HG02938 (cell line): ENCODE data around the gene SIAH1.
"Not testable (repeated sequence)": the region's sequence is repeated elsewhere in the genome, so short reads cannot be mapped to it uniquely, and the experiment has no call there.

Experiments
- ATAC-seq: cut with Tn5 transposase; IDR thresholded peaks from one replicate; pipeline ENCODE4 v1.9.1; 2021; ENCODE audit warnings: mild to moderate bottlenecking, moderate library complexity; ENCODE audit not compliant: unreplicated experiment

SIAH1 gene

GRCh38 chr16:48335961-48336360, 49.3 kb downstream of the SIAH1 start:
- ATAC-seq, result no peak

GRCh38 chr16:48334325-48334724, 50.9 kb downstream of the SIAH1 start:
- no peak for ATAC-seq

DNA sequence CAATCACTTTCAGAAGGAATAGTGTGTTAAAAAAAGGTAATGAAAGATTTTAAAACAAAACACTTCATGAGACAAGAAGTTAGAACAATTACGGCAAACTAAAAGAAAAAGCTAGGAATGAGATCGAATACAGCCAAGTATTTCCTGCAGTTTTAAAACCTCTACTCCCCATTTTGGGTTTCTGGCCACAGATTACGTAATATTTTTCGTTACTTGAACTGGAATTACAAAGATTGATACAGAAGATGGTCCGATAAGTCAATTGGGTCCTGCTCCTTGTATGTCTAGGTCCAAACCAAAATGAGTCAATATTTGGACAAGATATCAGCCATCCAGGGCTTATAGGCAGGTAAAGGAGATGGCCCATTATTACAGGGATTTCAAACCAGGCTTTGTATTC, 52.2 kb downstream of the SIAH1 start:
- no peak for ATAC-seq

- no peak for ATAC-seq
Observed at GRCh38 chr16:48330841-48331192, 54.4 kb downstream of the SIAH1 start.

GRCh38 chr16:48330189-48330840, 54.9 kb downstream of the SIAH1 start:
- ATAC-seq, result no peak

GRCh38 chr16:48329138-48329537, 56.1 kb downstream of the SIAH1 start:
- no peak for ATAC-seq

- no peak for ATAC-seq
Observed at GRCh38 chr16:48326915-48327314, 58.3 kb downstream of the SIAH1 start.

DNA sequence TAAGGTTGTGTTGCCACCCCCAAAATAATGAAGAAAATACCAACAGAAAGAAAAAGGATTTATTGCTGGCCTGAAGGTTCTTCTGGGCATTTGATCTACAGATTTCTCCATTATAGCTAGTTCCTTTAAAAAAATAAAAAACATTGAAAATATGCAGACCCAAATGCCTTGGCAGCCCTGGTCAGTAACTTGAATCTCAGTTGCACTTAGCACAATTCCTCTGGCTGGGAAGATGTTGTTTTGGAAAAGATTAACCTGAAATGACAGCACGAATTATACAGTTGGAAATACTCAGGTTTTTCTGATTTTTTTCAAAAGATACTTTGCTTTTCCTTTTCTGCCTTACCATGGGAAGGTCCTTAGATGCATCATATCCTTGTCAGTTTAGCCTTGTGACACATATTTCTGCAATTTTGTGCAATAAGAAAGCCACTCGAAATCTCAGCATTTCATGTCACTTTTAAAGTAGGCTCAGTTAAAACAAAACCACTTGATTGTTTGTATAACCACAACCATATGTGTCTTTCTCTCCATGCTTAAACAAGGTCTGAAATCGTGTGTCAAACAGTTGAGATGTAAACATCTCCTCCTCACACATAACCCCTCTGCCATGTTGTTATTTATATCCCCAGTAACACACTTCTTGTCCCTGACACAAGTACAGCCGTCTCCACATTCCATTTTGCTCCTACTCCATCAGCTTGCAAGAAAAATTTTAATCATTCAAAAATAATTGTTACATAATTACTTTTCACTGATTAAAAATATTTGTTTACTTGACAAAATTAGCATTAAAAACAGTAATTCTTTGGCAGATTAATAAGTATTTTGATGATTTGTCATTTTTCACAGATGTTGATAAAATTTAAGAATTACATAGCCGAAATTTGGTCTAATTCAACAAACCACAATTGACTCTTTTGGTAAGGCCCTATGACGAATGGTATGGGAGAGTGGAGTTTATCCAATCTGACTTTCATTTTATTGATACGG, 61.1 kb downstream of the SIAH1 start:
- ATAC-seq, result no peak

GRCh38 chr16:48321317-48322036, 63.7 kb downstream of the SIAH1 start:
- ATAC-seq, result no peak

DNA sequence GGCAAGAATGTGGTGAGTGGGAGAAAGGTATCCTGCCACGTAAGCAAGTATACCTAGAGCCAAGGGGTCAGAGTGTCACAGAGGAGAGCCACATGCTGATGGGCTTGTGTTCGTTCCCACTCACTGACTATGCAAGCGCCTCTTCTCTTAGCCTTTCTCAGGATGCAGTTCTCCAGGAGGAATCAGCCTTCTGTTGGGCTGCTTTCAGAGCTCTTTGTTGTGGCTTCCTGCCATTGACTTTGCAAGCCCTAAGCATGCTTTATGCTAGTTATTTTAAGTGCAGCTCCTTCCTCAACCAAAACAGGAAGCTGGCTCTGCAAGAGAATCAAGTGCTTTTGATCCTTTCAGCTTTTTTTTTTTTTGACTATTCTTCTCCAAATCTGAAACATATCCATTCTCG, 66.6 kb downstream of the SIAH1 start:
- no peak for ATAC-seq

DNA sequence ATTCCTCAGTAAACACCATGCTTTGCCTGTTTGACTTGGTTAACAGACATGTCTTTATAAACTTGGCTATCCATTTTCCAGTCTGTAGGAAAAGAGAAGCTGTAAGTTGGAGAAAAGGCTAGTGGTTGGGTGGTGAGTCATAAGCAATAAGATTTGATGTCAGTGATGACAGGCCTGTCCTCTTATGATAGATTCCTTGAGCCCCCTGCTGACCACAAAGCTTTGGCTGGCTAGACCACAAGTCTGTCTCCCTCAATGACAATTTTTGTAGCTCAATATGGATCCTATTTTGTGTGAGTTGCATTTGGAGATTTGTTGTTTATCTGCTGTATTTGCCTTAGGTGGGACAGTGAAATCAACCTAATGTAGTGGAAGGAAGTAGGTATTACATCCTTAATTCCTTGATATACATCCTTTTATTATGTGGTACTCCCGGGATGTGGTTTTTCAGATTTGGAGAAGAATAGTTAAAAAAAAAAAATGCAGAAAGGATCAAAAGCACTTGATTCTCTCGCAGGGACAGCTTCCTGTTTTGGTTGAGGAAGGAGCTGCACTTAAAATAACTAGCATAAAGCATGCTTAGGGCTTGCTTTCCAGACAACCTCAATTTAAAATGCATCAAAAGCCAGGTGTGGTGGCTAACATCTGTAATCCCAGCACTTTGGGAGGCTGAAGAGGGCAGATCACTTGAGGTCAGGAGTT, 67.4 kb downstream of the SIAH1 start:
- ATAC-seq, result no peak

- no peak for ATAC-seq
Observed at GRCh38 chr16:48317026-48317425, 68.2 kb downstream of the SIAH1 start.

DNA sequence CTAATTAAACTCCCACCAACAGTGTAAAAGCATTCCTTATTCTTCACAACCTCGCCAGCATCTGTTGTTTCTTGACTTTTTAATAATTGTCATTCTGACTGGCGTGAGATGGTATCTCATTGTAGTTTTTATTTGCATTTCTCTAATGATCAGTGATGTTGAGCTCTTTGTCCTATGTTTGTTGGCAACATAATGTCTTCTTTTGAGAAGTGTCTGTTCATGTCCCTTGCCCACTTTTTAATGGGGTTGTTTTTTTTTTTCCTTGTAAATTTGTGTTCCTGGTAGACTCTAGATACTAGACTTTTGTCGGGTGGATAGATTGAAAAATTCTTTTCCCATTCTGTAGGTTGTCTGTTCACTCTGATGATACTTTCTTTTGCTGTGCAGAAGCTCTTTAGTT, 71.3 kb downstream of the SIAH1 start:
- ATAC-seq, result not testable (repeated sequence)

DNA sequence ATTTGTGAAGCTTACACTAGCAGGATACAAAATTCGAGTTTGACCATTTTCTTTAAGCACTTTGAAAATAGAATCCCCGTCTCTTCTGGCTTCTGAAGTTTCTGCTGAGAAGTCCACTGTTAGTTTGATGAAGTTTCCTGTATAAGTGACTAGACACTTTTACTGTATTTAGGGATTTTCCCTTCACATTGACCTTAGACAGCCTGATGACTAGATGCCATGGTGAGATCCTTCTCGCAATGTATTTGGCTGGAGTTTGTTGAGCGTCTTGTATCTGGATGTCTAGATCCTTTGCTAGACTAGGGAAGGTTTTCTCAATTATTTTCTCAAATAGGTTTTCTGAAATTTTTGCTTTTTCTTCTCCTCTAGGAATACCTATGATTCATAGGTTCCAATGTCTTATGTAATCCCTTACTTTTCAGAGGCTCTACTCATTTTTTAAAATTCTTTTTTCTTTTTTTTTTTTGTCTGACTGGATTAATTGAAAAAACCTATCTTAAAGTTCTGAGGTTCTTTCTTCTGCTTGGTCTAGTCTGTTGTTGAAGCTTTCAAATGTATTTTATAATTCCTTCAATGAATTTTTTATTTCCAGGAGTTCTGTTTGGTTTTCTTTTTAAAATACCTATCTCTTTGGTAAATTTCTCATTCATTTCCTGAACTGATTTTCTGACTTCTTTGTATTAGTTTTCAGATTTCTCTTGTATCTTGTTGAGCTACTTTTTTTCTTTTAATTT, 74.1 kb downstream of the SIAH1 start:
- no peak for ATAC-seq
